Keratinocyte (primary cell): Measurements from ENCODE around the gene PRKAG2. TPM values are rescaled to one million over a fixed set of nuclear protein-coding genes. Genes with fewer than 3 reads are reported as not detected.

Experiments
- DNase-seq: peaks from one replicate; pipeline ENCODE4 v3.0.0-alpha.2; 2011; ENCODE audit warnings: low read depth, missing footprints, low spot score
- FAIRE-seq: peaks from 2 replicates; lab custom pipeline; 2011; peaks lifted over from hg19 to GRCh38; lab: Jason Lieb, UNC
- H2AFZ ChIP-seq: 2 replicates; pipeline ENCODE4 v1.6.0; 2012; ENCODE audit warnings: low read length, control low read depth, inconsistent platforms; ENCODE audit not compliant: control insufficient read depth
- H3K27ac ChIP-seq: 2 replicates; pipeline ENCODE4 v1.5.1; 2011; ENCODE audit warnings: low read length; ENCODE audit not compliant: control insufficient read depth, insufficient read depth
- H3K27me3 ChIP-seq: 3 replicates; pipeline ENCODE4 v1.6.0; 2011; ENCODE audit warnings: low read length; ENCODE audit not compliant: control insufficient read depth, insufficient read depth; ENCODE audit errors: extremely low read depth
- H3K36me3 ChIP-seq, 2 experiments: 2 replicates in 1 of 2; 3 replicates in 1 of 2; pipeline ENCODE4 v1.5.1; 2011; ENCODE audit warnings: low read length in 2 of 2, mild to moderate bottlenecking in 1 of 2; ENCODE audit not compliant: control insufficient read depth in 2 of 2, insufficient read depth in 2 of 2; ENCODE audit errors: extremely low read depth in 1 of 2
- H3K4me1 ChIP-seq: 3 replicates; pipeline ENCODE4 v1.5.1; 2011; ENCODE audit warnings: low read length; ENCODE audit not compliant: control insufficient read depth, insufficient read depth; ENCODE audit errors: extremely low read depth
- H3K4me2 ChIP-seq: 3 replicates; pipeline ENCODE4 v1.6.0; 2011; ENCODE audit warnings: low read depth, low read length; ENCODE audit not compliant: control insufficient read depth, insufficient read depth; ENCODE audit errors: extremely low read depth
- H3K4me3 ChIP-seq, 3 experiments: fragments of 200-600 bp in 1 of 3; sonication (generic) in 1 of 3; 2 replicates in 2 of 3; 3 replicates in 1 of 3; pipeline ENCODE4 v1.5.1; 2011 to 2016; ENCODE audit warnings: low read length in 3 of 3, mild to moderate bottlenecking in 3 of 3, control low read depth in 2 of 3, inconsistent platforms in 1 of 3, low read depth in 1 of 3, mixed read lengths in 1 of 3, mixed run types in 1 of 3, moderate library complexity in 1 of 3; ENCODE audit not compliant: control insufficient read depth in 2 of 3, insufficient read depth in 2 of 3; ENCODE audit errors: extremely low read depth in 1 of 3
- H3K79me2 ChIP-seq: 2 replicates; pipeline ENCODE4 v1.6.0; 2012; ENCODE audit warnings: low read length; ENCODE audit not compliant: control insufficient read depth, insufficient read depth
- H3K9ac ChIP-seq: 3 replicates; pipeline ENCODE4 v1.6.0; 2011; ENCODE audit warnings: low read length; ENCODE audit not compliant: control insufficient read depth, insufficient read depth; ENCODE audit errors: extremely low read depth
- H3K9me1 ChIP-seq: 3 replicates; pipeline ENCODE4 v1.6.0; 2011; ENCODE audit warnings: low read length; ENCODE audit not compliant: control insufficient read depth, insufficient read depth; ENCODE audit errors: extremely low read depth
- H3K9me3 ChIP-seq: 2 replicates; pipeline ENCODE4 v1.5.1; 2012; ENCODE audit warnings: low read depth, low read length; ENCODE audit not compliant: control insufficient read depth
- H4K20me1 ChIP-seq: 3 replicates; pipeline ENCODE4 v1.6.0; 2011; ENCODE audit warnings: low read length; ENCODE audit not compliant: control insufficient read depth, insufficient read depth; ENCODE audit errors: extremely low read depth
- CTCF ChIP-seq, 3 experiments: IDR thresholded peaks in 1 of 3; conservative IDR thresholded peaks in 1 of 3; optimal IDR thresholded peaks in 1 of 3; 2 replicates in 2 of 3; 3 replicates in 1 of 3; pipeline versions ENCODE3 to v1.5.1; 2011; ENCODE audit warnings: low read length in 3 of 3, mild to moderate bottlenecking in 3 of 3, moderate library complexity in 2 of 3, control low read depth in 1 of 3, inconsistent platforms in 1 of 3; ENCODE audit not compliant: insufficient read depth in 2 of 3; ENCODE audit errors: extremely low read depth in 1 of 3
- EZH2 ChIP-seq: IDR thresholded peaks from one replicate; pipeline ENCODE4 v1.6.1; 2012; ENCODE audit warnings: inconsistent platforms, mild to moderate bottlenecking, low read length, moderate library complexity
- dilution Hi-C: fragments of 300-500 bp; cut with MboI; formaldehyde crosslinking; loops from one replicate; pipeline ENCODE4 v1.7.0; 2020; ENCODE audit warnings: low sequenced_read_pairs; ENCODE audit not compliant: extremely low pct_ligation_motif_present
- polyA plus RNA-seq, 5 experiments: library from polyadenylated mRNA; depleted of rRNA in 3 of 5; stranded (reverse) in 3 of 5; stranded (forward) in 1 of 5; unstranded in 1 of 5; fragments of >200 nt; gene quantifications; 1 replicate in 1 of 5; 2 replicates in 3 of 5; 3 replicates in 1 of 5; pipeline versions ENCODE4 v1.2.1 to v1.2.3, GENCODE V29; 2011 to 2012; ENCODE audit warnings: missing spikeins in 2 of 5, low read depth in 1 of 5, low replicate concordance in 1 of 5

Gene PRKAG2
- polyA plus RNA-seq, 1 donor (not counting 4 experiments of a cell fraction or from before 2014, with no cell fraction given): 39.5 TPM

- H3K27ac ChIP-seq: no peak overlapping the region
- no peaks in the 10 kb centered on the region for H3K9me1 ChIP-seq
- no peak overlapping the region for H3K9ac ChIP-seq
- FAIRE-seq (no peak), DNase-seq (no peak)
- dilution Hi-C loops: no loop called here
- no peak for TF ChIP-seq CTCF (optimal IDR thresholded peaks at IDR 0.05 in 1 of 3, IDR thresholded peaks at IDR 0.05 in 1 of 3, conservative IDR thresholded peaks at IDR 0.05 in 1 of 3; ENCODE audit: extremely low read depth in 1 of 3, insufficient read depth in 2 of 3, low read length in 3 of 3)
- TF ChIP-seq EZH2: no peak
- H3K9me3 ChIP-seq: no peaks in the 10 kb centered on the region
- H4K20me1 ChIP-seq: no peaks in the 10 kb centered on the region
- H3K79me2 ChIP-seq: peaks cover 47% of the 10 kb centered on the region
- H3K4me1 ChIP-seq: peaks cover 37% of the 10 kb centered on the region
- no peak overlapping the region for H3K4me3 ChIP-seq
- peaks cover 3% of the 10 kb centered on the region in 2 experiments for H3K36me3 ChIP-seq
- no peaks in the 10 kb centered on the region for H3K27me3 ChIP-seq
- no peak overlapping the region for H2AFZ ChIP-seq
- H3K4me2 ChIP-seq: no peak overlapping the region
These were observed 275.2 kb downstream of the PRKAG2 start for GRCh38 chr7:151601521-151602305.

- dilution Hi-C loops: no loop called here
- DNase-seq (no peak), FAIRE-seq (no peak)
- Histone ChIP-seq H2AFZ (no peak overlapping the region), H4K20me1 (no peaks in the 10 kb centered on the region), H3K9me1 (no peaks in the 10 kb centered on the region), H3K79me2 (peaks cover 44% of the 10 kb centered on the region), H3K9me3 (no peaks in the 10 kb centered on the region), H3K27me3 (no peaks in the 10 kb centered on the region), H3K4me3 (peak overlapping the region in 1 of 3 experiments; percentile 13), H3K36me3 (peaks cover 3% of the 10 kb centered on the region in 2 experiments), H3K4me2 (peak overlapping the region; percentile 70), H3K4me1 (peaks cover 37% of the 10 kb centered on the region), H3K9ac (peak overlapping the region; percentile 29), H3K27ac (peak overlapping the region; percentile 65)
- TF ChIP-seq CTCF (optimal IDR thresholded peaks at IDR 0.05 in 1 of 3, IDR thresholded peaks at IDR 0.05 in 1 of 3, conservative IDR thresholded peaks at IDR 0.05 in 1 of 3; ENCODE audit: extremely low read depth in 1 of 3, insufficient read depth in 2 of 3, low read length in 3 of 3) (no peak), EZH2 (no peak)
These were observed 276.6 kb downstream of the PRKAG2 start for GRCh38 chr7:151600331-151600730.
